HG03439 (cell line): ENCODE results near the gene BMP8A.
"Not testable (repeated sequence)": the region's sequence is repeated elsewhere in the genome, so short reads cannot be mapped to it uniquely, and the experiment has no call there.

Experiments used
- ATAC-seq: cut with Tn5 transposase; IDR thresholded peaks from one replicate; pipeline ENCODE4 v1.9.1; 2021; ENCODE audit warnings: mild to moderate bottlenecking, moderate library complexity; ENCODE audit not compliant: unreplicated experiment

Gene BMP8A

DNA sequence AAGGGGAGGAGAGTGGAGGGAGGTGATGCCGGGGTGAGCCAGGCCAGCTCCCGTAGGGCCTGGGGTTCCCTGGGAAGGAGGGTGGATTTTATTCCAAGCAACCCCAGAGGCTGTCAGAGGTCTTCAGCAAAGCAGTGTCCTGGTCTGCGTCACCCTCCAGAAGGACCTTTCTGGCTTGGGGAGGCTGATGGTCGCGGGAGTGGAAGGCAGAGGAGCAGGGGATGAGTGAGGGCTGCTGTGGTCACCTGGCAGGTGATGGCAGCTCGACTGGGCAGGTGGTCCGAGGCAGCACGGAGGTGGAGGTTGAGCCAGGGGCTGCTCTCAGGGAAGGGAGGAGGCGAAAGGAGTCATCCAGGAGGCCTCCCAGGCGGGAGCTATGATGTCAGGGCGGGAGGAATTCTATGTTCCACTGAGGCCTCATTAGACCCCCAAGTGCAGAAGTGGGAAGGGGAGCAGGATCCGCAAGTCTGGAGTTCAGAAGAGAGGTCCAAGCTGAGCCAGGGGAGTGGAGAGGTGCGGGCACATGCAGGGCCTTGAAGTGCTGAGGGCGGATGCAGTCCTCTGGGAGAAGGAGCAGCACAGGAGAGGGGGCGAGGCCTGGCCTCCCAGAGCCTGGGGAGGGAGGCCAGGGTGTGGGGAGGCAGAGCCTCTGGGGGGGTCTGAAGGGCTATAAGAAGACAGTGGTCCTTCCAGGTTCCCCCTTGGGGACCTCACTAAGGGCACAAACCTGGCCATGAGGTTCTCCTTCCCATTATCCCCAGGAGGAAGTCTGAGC is 33.3 kb downstream of the BMP8A start:
- ATAC-seq = no peak

DNA sequence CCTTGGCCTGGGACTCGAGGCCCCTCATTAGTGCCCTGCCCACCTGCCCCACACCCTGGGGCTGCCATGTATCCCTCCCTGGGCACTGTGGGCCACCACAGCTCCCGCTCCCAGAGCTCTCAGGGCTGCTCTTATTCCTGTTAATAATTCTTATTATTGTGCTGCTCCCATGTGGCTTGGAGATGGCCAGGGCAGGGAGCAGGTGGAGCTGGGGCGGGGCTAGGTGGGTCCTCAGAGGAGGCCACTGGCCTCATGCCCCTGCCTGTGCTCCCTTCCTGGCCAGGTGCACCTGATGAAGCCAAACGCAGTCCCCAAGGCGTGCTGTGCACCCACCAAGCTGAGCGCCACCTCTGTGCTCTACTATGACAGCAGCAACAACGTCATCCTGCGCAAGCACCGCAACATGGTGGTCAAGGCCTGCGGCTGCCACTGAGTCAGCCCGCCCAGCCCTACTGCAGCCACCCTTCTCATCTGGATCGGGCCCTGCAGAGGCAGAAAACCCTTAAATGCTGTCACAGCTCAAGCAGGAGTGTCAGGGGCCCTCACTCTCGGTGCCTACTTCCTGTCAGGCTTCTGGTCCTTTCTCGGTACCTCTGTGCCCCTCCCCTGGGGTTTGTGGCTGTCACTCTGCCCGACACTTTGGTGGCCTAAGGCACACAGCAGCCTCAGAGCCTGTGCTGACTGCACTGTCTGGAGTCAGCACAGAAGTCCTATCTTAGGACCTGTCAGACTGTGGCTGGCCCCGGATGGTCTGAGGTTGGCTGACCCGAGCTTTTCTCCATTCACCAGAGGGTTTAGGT is 34.1 kb downstream of the BMP8A start:
- peak; percentile 87 for ATAC-seq

DNA sequence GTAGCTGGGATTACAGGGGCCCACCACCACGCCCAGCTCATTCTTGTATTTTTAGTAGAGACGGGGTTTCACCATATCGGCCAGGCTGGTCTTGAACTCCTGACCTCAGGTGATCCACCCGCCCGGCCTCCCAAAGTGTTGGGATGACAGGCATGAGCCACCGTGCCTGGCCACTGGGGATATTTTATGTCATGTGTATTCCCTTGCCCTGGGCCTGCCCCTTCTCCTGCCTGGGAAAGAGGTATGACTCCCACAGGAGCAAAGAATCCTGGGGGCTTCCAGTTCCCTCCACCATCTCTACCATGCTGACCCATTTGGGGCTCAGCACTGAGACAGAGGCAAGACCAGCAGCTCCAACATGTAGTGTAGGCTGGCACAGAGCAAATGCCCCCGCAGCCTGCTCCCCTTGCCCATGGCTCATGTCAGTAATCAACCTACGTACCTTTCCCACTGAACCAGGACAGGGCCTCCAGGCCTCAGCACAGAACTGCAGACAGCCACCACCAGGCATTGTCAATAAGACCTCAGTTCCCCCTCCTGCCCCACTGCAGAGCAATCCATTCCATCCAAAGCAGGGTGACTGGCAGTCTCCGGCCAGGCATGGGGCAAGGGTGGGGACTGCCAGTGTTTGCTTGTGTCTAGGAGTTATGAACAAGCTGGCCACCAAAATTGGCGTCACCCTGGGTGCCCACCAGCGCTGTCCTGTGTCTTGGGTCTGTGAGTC is 35.2 kb downstream of the BMP8A start:
- ATAC-seq = no peak

DNA sequence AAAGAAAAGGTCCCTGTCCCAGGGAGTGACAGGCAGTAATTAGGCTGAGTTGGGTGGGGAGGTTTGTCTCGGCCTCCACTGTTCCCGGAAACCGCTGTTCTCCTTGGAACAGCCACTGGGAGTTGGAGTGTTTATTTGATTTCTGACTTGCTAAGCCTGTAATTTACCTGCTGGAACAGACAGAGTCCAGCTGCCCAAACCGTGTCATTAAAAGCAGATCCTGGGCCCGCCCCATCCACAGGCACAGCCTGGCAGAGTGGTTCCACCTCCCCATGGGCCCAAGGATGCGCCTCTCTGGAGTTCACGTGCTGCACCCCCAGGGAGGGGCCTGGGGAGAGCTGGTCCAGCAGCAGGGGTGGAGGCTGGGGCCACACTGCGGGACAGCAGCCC is 35.7 kb downstream of the BMP8A start:
- not testable (repeated sequence) for ATAC-seq

DNA sequence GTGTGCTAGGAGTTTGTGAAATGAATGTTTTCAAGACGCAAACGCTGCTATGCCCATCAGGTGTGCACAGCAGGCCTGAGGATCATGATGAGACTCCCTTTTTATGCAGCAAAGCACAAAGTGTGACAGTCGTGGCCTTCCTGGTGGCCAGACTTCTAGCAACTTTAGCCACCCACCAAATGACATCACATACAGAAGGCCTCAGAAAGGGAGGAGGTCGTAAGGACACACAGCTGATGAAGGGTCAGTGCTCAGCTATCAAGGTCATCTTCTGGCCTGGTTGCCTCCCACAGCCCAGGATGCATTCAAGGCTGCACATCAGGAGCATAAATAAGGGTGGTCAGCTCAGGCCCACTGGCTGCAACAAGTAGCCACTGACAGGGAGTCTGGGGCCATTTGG is 36.6 kb downstream of the BMP8A start:
- no peak for ATAC-seq

DNA sequence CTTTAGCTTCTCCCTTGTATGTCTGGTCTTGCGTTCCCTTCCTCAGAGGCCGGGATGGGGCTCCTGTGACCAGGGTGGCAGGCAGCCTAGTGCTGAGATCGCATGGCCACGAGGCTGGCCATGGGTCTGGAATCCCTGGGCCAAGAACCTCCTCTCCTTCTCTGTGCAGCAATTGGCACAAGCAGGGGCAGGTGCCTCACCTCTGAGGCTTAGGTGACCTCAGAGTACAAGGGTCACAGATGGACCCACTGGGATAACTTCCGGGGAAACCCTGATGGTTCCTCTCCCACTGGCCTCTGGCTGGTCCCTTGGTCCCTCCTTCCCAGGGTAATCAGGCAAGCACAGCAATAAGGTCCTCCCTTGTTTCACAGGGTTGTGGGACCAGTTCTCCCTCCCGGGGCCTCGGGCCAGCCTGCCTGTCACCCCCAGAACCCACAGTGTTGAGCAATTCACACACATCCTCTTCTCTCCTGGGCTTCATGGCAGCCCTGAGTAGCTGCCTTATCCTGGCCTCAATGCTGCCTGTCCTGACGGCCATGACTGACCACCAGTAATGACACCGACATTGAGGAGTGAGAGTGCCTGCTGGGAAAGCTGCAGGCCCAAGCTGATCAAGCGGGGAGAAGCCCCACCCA is 38.6 kb downstream of the BMP8A start:
- ATAC-seq = no peak

DNA sequence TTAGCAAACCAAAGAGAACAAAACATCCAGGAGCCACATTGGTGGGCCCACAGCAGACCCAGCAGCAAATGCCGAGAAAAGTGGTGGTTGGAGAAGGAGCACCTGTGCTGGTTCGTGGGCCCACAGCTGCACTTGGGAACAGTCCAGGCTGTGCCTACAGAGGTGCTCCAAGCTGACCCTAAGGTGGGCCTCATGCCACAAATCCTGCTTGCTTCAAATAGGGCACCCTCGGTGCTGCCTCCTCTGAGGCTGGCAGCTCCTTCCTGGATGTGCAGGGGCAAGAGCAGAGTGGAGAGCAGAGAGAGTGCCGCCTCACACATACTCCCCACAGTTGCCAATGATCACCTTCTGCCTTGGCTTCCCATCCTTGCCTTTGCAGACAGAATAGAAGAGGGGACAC is 40.1 kb downstream of the BMP8A start:
- ATAC-seq = no peak

DNA sequence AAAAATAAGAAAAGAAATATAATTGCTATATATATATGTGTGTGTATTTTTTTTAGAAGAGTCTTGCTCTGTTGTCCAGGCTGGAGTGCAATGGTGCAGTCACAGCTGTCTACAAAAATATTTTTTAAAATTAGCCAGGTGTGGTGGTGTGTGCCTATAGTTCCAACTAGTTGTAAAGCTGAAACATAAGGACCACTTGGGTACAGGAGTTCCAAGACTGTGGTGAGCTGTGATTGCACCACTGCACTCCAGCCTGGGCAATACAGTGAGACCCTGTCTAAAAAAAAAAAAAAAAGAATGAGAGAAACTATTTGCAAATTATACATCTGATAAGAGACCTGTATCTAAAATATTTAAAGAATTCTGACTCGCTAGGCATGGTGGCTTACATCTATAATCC is 42.0 kb downstream of the BMP8A start:
- ATAC-seq = no peak

DNA sequence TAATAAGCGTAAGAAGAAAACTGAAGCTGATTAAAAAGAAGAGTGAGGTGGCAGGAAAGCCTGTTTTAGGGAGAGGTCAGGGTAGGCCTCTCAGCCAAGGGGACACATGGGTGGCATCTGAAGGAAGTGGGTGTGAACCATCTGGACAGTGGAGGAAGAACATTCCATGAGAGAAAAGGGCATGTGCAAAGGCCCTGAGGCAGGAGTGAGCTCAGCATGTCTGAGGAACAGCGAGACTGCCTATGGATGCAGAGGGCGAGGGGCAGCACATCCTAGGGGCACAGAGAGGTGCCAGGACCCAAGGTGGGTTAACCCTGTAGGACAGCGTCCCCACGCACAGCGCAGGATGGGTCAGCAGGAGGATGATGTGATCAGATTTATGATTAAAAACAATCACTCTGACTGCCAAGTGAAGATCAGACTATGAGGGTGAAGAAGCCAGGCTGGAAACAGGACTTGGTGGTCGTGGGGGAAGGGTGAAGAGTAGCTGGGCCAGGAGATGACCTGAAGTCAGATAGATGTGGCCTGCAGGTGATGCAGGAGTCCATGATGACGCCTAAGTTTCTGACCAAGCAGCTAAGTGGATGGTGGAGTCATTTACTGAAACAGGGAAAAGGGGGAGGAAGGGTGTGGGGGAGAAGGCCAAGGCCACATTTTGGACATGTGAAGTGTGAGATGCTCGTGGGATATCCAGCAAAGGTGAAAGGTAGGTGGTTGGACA is 47.3 kb downstream of the BMP8A start:
- peak; percentile 16 for ATAC-seq

DNA sequence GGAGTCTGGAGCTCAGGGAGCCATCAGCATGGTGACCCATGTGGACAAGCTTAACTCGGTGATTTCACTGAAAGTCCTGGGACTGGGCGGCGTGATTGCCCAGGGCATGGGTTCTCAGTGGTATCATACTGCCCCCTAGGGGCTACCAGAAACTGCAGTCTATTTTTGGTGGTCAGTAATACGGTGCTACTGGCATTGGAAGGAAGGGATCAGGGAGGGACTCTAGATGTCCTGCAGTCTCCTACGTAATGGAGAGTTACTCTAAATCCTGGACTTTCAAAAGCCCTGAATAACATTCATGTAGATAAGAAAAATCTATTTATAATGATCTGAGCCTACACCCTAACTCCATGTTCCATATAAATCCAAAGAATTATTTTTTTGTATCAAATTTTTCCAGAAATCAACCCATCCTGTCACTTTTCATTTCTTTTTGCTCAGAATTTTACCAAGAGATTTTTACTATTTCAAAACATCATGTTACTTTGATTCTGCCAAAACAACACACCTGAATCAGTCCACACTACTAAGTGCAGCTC is 47.9 kb downstream of the BMP8A start:
- peak; percentile 64 for ATAC-seq

DNA sequence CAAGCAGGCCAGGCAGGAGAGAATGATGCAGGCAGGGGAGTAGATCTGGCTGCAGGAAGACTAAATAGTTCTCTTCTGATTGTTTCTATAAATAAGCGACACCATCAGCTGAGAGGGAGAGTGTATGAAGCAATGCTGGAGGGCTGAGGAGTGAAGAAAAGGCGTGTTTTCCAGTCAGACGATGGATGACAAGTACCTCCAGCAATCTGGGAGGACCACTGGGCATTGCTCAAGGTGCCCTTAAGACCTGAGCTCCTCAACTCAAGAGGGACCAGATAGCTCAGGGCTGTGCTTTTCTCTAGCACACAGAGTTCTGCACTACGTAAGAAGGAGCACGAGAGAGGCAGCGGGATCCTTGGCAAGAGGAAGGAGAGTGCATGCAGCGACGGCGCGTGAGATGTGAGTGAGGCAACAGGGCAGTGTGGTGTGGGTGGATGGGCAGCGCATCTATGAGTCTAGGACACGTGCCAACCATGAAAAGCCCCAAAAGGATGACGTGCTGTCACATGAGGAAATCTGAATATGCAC is 49.1 kb downstream of the BMP8A start:
- no peak for ATAC-seq

DNA sequence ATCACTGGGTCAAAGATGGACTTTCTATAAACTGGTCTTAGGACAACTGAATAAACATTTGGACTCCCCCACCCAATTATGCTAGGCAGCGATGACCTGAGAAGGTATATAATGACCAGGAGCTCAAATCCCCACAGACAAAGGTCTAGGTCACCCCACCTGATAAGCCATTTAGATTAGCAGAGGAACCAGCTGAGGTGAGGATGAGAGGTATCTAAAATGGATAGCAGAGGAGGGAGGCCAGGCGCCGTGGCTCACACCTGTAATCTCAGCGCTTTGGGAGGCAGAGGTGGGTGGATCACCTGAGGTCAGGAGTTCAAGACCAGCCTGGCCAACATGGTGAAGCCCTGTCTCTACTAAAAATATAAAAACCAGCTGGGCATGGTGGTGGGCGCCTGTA is 51.5 kb downstream of the BMP8A start:
- ATAC-seq = no peak

DNA sequence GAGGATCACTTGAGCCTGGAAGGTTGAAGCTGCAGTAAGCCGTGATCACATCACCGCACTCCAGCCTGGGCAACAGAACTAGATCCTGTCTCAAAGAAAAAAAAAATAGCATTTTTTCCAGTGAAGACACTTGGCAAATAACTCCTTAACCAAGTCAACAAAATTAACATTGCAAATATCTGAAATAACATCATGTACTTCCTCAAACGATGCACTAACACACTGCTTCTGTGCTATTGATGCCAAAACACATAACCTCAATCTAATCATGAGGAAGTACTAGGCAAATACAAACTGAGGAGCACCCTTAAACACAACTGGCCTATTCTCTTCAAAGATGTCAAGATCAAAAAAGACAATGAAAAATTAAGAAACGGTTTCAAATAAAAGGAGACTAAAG is 52.9 kb downstream of the BMP8A start:
- ATAC-seq = no peak

DNA sequence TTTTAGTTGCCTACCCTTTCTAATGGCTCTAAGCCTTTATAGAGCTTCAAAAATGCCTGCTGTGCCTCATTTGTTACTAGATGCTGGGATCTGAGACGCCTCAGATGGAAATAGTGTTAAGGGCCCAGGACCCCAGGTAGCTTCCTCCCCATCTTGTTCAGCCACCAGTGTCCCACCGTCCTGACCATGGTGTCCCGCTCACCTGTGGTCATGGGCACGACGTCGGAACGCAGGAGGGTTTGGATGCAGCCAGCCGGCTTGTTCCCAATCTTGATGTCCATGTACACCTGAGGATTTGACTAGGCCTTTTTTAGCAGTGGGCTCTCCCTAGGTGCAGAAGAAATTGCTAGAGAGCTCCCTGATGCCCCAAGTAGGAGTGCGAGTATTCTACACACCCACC is 54.1 kb downstream of the BMP8A start:
- no peak for ATAC-seq

DNA sequence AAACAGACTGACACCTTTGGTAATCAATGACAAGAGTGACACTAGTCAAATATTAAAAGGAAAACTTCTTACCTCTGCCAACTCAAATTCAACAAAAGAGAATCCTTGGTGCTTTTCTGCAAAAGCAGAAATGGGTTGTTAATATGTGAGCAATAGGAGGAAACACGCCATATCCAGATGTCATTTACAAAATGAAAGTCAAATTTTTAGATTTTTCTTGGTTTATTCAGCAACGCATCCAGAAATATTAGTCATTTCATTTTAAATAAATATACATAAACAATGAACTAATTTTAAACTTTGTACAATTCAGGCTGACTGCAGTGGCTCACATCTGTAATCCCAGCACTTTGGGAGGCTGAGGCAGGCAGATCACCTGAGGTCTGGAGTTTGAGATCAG is 62.8 kb downstream of the BMP8A start:
- ATAC-seq = no peak

DNA sequence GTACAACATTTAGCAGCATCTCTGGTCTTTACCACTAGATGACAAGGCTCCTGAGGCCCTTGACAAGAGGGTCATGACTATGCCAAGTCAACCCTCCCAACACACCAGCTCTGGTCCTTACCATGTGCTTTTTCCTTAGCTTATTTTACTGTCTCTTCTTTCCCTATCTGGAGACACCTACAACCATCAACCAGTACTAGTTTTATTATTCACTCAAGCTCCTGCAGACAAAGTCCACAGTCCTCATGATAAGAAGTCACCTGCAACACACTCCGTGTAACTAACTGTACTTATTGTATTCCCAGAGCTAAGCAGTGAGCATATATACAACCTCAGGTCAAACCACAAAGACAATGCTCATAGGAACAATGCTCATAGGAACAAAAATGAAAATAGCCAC is 69.8 kb downstream of the BMP8A start:
- ATAC-seq = no peak

DNA sequence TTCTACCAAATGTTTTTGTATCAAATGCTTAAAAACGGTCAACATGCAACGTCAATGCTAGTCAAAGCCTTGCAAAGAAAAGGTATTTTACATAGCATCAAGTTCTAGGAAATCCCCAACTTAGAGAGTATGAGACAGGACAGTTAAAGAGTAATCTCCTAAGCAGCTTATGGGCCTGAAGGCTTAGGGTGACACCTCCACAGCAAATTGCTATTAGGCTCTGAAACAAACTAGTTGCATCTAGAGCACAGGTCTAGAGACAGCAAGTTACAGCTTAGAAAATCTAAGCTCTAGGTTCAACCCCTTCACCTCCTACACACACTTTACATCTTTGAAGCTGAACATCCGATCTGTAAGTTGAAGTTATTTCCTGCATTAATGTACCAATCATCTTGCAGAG is 71.5 kb downstream of the BMP8A start:
- ATAC-seq = no peak

DNA sequence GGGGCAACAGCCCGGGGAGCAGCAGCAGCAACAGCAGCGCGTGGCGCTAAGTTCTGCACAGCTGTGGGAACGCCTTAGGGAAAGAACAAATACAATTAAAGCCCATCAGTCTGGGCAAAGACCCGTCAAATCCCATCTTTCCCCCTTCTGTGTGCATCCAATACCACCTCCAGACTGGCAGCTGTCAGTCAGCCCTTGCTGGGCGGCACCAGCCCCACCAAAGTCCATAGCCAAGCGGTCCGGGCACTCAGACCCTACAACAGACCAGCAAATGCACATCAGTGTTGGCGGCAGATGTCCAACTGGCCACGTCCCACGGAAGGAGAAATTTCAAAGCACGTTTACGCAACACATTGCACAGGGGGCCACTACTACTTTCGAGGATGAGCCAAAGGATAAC is 72.2 kb downstream of the BMP8A start:
- ATAC-seq = no peak

DNA sequence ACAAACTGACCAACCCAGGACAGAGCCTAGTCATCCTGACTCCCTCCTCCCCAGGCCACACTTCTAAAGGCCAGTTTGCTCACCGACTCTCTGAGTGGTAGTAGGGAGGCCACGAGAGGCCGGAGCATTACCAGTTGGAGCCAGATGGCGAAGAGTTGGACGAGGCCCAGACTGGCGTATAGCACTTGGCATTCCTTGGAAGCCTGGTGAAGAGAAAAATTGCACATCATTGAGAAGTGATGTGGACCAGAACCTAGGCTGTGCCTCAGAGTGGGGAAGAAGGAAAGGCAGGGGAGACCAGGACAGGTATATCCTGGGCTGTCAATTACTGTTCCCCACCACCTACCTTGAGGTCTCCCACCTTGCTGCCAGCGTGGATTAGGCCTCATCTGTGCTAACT is 72.9 kb downstream of the BMP8A start:
- no peak for ATAC-seq

DNA sequence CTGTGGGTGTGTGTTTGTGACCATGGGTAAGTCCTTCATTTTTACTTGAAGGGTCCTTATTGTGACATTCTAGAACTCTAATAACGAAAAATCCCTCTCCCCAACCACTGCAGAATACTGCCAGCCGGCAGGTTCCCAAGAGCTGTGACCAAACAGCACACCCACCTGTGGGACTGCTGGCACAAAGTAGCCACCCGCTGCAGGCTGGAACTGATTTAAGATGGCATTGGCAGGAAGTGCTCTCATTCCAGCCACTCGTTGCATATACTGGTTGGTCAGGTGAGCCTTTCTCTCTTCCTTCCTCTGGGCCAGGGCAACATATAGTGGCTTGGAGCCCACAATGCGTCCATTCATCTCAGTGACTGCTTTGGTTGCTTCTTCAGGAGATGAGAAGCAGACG is 73.5 kb downstream of the BMP8A start:
- ATAC-seq = no peak
